Activated CD8-positive, alpha-beta T cell treated with anti-CD3 and anti-CD28 coated beads for 36 hours (primary cell): ENCODE results near the gene CES4A. TPM values are rescaled to one million over a fixed set of nuclear protein-coding genes. Genes with fewer than 3 reads are reported as not detected.

Experiments used
- ATAC-seq: fragments of 200-7000 bp; cut with Tn5 transposase; one replicate; pipeline ENCODE4 v1.10.0; 2021; ENCODE audit warnings: mild to moderate bottlenecking, moderate library complexity
- CTCF ChIA-PET: fragments of 350-600 bp; sonication (Branson Sonifier 250); formaldehyde crosslinking; loops from one replicate; lab custom pipeline; 2021; ENCODE audit warnings: antibody characterized with exemption; lab: Charles Lee
- POLR2A ChIA-PET: fragments of 350-600 bp; sonication (Branson Sonifier 250); formaldehyde crosslinking; loops from one replicate; lab custom pipeline; 2021; ENCODE audit warnings: antibody characterized with exemption; lab: Charles Lee
- DNase-seq: peaks from one replicate; pipeline ENCODE4 v3.0.0-alpha.2; 2020
- H3K27ac Mint-ChIP-seq: one replicate; pipeline ENCODE4 v1.8.0; 2021; ENCODE audit warnings: mild to moderate bottlenecking, mixed read lengths
- H3K27me3 Mint-ChIP-seq: one replicate; pipeline ENCODE4 v1.8.0; 2021; ENCODE audit warnings: mixed read lengths
- H3K36me3 Mint-ChIP-seq: one replicate; pipeline ENCODE4 v1.8.0; 2021; ENCODE audit warnings: low read depth, mixed read lengths
- H3K4me1 Mint-ChIP-seq: one replicate; pipeline ENCODE4 v1.8.0; 2021; ENCODE audit warnings: low read depth, mixed read lengths
- H3K4me3 Mint-ChIP-seq: one replicate; pipeline ENCODE4 v1.8.0; 2021; ENCODE audit warnings: mild to moderate bottlenecking, moderate library complexity, mixed read lengths
- H3K9me3 Mint-ChIP-seq: one replicate; pipeline ENCODE4 v1.8.0; 2021; ENCODE audit warnings: mixed read lengths
- intact Hi-C: fragments of 100-400 bp; cut with micrococcal nuclease; formaldehyde crosslinking; loops from one replicate; pipeline ENCODE4 v1.10.0; 2022
- total RNA-seq, 2 experiments: library from RNA; stranded (reverse); gene quantifications; one replicate each; pipeline ENCODE4 v1.2.3, GENCODE V29; 2021
- TF ChIP-seq, protein P1 (sequence below): fragments of 200-600 bp; IDR thresholded peaks from one replicate; pipeline ENCODE4 v1.8.0; 2022; ENCODE audit warnings: antibody characterized with exemption, mild to moderate bottlenecking

Gene CES4A
- total RNA-seq, 2 experiments from 2014 or later: 4.5 to 5.9 TPM

DNA sequence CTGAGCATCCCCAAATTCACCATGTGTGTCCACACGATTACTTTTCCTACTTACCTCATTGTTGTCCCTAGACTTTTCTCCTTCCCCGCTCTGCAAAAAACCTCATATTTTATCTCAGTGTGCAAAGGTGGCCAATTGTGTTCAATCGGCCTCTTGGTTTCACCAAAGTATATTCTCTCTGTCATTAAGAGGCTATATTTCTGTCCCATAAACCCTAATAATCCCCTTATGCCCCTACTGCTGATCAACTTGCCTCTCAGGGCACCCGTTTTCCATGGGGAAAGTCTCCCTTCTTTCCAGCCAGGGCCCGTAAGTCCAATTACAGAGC, 41.5 kb upstream of the CES4A start:
- Mint-ChIP-seq H3K27me3 (peaks cover 33% of the 10 kb centered on the region), H3K27ac (no peak overlapping the region), H3K4me1 (peaks cover 22% of the 10 kb centered on the region), H3K9me3 (no peaks in the 10 kb centered on the region), H3K4me3 (peak overlapping the region; percentile 79), H3K36me3 (peaks cover 9% of the 10 kb centered on the region)
- ChIA-PET POLR2A (interaction anchor here (0.6 kb wide), 1 partner anchor 251 kb away, joined by 3 read pairs; no protein-coding TSS in a partner anchor), CTCF (interaction anchor here (0.8 to 1.4 kb wide), 5 partner anchors 21 to 211 kb away, joined by 3 to 4 read pairs (median 3); partner anchors contain the start of gene RRAD)
- intact Hi-C loops: no loop called here
- ATAC-seq (no peak), DNase-seq (no peak)
- TF ChIP-seq, protein P1, sequence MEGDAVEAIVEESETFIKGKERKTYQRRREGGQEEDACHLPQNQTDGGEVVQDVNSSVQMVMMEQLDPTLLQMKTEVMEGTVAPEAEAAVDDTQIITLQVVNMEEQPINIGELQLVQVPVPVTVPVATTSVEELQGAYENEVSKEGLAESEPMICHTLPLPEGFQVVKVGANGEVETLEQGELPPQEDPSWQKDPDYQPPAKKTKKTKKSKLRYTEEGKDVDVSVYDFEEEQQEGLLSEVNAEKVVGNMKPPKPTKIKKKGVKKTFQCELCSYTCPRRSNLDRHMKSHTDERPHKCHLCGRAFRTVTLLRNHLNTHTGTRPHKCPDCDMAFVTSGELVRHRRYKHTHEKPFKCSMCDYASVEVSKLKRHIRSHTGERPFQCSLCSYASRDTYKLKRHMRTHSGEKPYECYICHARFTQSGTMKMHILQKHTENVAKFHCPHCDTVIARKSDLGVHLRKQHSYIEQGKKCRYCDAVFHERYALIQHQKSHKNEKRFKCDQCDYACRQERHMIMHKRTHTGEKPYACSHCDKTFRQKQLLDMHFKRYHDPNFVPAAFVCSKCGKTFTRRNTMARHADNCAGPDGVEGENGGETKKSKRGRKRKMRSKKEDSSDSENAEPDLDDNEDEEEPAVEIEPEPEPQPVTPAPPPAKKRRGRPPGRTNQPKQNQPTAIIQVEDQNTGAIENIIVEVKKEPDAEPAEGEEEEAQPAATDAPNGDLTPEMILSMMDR: no peak

DNA sequence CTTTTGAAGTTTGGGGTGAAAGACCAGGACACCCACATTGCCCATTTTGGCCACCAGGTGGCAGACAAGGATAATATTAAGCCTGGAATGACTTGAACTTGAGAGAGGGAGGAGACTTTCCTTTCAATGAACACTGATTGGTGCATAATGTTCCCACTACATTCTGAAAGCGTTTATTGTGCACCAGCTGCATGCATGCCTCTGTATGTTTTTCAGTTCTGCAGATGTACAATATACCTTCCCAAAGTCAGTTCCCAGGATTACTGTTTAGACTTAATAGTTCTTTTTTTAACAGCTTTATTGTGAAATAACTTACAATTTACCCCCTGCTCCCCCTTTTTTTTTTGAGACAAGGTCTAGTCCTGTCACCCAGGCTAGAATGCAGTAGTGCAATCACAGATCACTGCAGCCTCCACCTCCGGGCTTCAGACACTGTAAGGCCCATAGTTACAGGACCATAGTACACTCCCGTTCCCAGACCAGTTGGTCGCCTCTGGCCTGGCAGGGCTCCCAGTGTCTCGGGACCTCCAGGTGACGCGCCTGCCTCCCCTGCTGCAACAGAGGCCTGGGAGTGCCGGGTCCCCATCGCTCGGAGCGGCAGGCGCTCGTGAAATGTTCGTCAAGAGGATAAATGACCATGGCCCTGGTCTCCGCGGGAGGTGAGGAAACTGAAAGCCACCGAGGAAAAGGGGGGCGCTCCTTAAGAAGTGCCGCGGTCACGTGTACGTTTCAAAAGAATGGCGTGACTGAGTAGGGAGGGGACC, 40.9 kb upstream of the CES4A start:
- ChIA-PET POLR2A (no interaction called here), CTCF (interaction anchor here (0.7 to 1.4 kb wide), 8 partner anchors 10 to 210 kb away, joined by 3 to 4 read pairs (median 4); partner anchors contain the start of gene RRAD)
- peaks cover 34% of the 10 kb centered on the region for H3K27me3 Mint-ChIP-seq
- peaks cover 22% of the 10 kb centered on the region for H3K4me1 Mint-ChIP-seq
- ATAC-seq: peak; percentile 93
- peaks cover 5% of the 10 kb centered on the region for H3K36me3 Mint-ChIP-seq
- H3K4me3 Mint-ChIP-seq: peak overlapping the region; percentile 79
- TF ChIP-seq, protein P1: peak; percentile 88
- intact Hi-C loops: no loop called here
- peak; percentile 95 for DNase-seq
- H3K9me3 Mint-ChIP-seq: no peaks in the 10 kb centered on the region
- H3K27ac Mint-ChIP-seq: no peak overlapping the region

DNA sequence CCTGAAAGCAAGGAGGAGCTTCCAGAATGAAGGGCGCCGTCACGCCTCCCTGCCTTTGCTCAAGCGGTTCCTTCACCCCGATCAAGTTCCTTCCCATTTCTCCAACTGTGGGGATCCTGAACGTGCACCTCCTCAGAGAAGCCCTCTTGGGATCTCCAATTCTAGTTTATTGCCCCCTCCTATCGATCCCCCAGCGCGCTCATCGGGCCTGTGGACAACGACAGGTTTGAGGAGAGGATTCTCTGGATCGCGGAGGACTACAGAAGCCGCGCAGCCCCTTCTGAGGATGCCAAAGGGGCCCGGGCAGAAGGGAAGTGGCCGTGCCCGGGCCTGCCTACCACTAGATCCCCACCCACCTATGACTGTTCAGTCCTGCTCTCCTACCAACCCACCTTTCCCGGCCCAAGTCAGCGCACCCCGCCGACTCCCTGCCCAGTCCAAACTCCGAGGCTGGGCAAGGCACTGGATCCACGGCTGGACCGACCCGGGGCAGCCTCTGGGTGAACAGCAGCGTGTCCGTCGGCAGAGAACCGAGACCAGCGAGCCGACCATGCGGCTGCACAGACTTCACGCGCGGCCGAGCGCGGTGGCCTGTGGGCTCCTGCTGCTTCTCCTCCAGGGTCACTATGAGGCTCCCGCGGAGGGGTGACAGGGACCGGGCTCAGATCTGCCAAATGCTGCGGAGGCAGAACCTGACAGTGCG, 40.1 kb upstream of the CES4A start:
- H3K4me3 Mint-ChIP-seq: peak overlapping the region; percentile 79
- peaks cover 39% of the 10 kb centered on the region for H3K27me3 Mint-ChIP-seq
- intact Hi-C loops: no loop called here
- ChIA-PET CTCF (interaction anchor here (1.1 to 2.8 kb wide), 3 partner anchors 13 to 207 kb away, joined by 4 to 12 read pairs (median 10); partner anchors contain the start of gene CES3), POLR2A (no interaction called here)
- ATAC-seq (peak; percentile 26), DNase-seq (no peak)
- H3K36me3 Mint-ChIP-seq: no peaks in the 10 kb centered on the region
- no peak overlapping the region for H3K27ac Mint-ChIP-seq
- TF ChIP-seq, protein P1: no peak
- no peaks in the 10 kb centered on the region for H3K9me3 Mint-ChIP-seq
- H3K4me1 Mint-ChIP-seq: peaks cover 22% of the 10 kb centered on the region

DNA sequence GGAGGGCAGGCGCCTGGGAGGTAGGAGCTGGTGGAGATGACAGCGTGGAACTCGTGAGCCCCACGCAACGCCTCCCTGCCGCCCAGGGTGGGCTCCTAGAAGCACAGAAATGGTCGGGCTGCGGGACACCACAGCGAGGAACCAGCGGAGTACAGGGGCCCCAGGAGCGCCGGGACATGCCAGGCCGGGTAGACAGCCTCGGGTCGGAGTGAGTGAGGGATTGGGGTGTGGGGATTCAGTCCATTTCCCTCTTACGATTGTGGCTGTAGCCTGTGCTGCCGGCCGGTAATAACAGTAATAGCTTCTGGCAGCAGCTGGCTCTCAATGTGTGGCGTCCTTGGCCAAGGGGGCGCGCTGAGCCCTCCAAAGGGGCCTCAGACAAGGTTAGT, 39.6 kb upstream of the CES4A start:
- TF ChIP-seq, protein P1: no peak
- peaks cover 22% of the 10 kb centered on the region for H3K4me1 Mint-ChIP-seq
- no peak overlapping the region for H3K27ac Mint-ChIP-seq
- ChIA-PET POLR2A (no interaction called here), CTCF (interaction anchor here (2.4 to 2.8 kb wide), 2 partner anchors 13 to 206 kb away, joined by 10 to 12 read pairs; partner anchors contain the start of gene CES3)
- H3K4me3 Mint-ChIP-seq: peak overlapping the region; percentile 79
- intact Hi-C loops: no loop called here
- H3K27me3 Mint-ChIP-seq: peaks cover 40% of the 10 kb centered on the region
- no peaks in the 10 kb centered on the region for H3K36me3 Mint-ChIP-seq
- ATAC-seq (no peak), DNase-seq (no peak)
- no peaks in the 10 kb centered on the region for H3K9me3 Mint-ChIP-seq
